SJSA1 (cell line): Measurements from ENCODE around the gene HADHB. TPM values are rescaled to one million over a fixed set of nuclear protein-coding genes. Genes with fewer than 3 reads are reported as not detected.
A peak's percentile ranks its signal among the peaks of the same experiment; 100 is the strongest.
"Not testable (repeated sequence)": the region's sequence is repeated elsewhere in the genome, so short reads cannot be mapped to it uniquely, and the experiment has no call there.

Experiments used
- DNase-seq, 2 experiments: peaks; one replicate each; pipeline ENCODE4 v3.0.0-alpha.2; 2015 to 2020; ENCODE audit warnings: low spot score in 2 of 2, low read depth in 1 of 2
- H3K27ac ChIP-seq: fragments of 250-450 bp; sonication (Bioruptor Pico); 2 replicates; pipeline ENCODE4 v1.5.1; 2020; ENCODE audit warnings: mild to moderate bottlenecking, moderate library complexity
- H3K27me3 ChIP-seq: fragments of 250-450 bp; sonication (Bioruptor Pico); replicated peaks from 2 replicates; pipeline ENCODE4 v1.5.1; 2020; ENCODE audit warnings: mild to moderate bottlenecking, moderate library complexity
- H3K36me3 ChIP-seq: fragments of 250-450 bp; sonication (Bioruptor Pico); 2 replicates; pipeline ENCODE4 v1.5.1; 2020; ENCODE audit warnings: mild to moderate bottlenecking
- H3K4me1 ChIP-seq: fragments of 250-450 bp; sonication (Bioruptor Pico); replicated peaks from 2 replicates; pipeline ENCODE4 v1.6.1; 2021; ENCODE audit warnings: mild to moderate bottlenecking
- H3K4me3 ChIP-seq: fragments of 250-450 bp; sonication (Bioruptor Pico); 2 replicates; pipeline ENCODE4 v1.5.1; 2020; ENCODE audit warnings: mild to moderate bottlenecking
- H3K9me3 ChIP-seq: fragments of 250-450 bp; sonication (Bioruptor Pico); replicated peaks from 2 replicates; pipeline ENCODE4 v1.5.1; 2020; ENCODE audit warnings: mild to moderate bottlenecking
- total RNA-seq: library from RNA; depleted of rRNA; stranded (reverse); fragments of >200 nt; shearing (Covaris generic); gene quantifications from 2 replicates; pipeline ENCODE4 v1.2.3, GENCODE V29; 2014

HADHB gene
- total RNA-seq, 1 experiment from 2014 or later, result 74.3 TPM

- Histone ChIP-seq H3K4me1 (no peaks in the 10 kb centered on the region), H3K4me3 (no peak overlapping the region), H3K36me3 (no peaks in the 10 kb centered on the region), H3K27me3 (0 out of 2 replicates have a peak, but pooled peaks cover 5% of the 10 kb centered on the region), H3K27ac (no peak overlapping the region), H3K9me3 (no peaks in the 10 kb centered on the region)
- no peak for DNase-seq
Measured at GRCh38 chr2:26316041-26316440, 71.3 kb downstream of the HADHB start.

- no peak overlapping the region for H3K4me3 ChIP-seq
- DNase-seq, result no peak
- H3K27ac ChIP-seq, result no peak overlapping the region
- 0 out of 2 replicates have a peak, but pooled peaks cover 5% of the 10 kb centered on the region for H3K27me3 ChIP-seq
- H3K4me1 ChIP-seq, result no peaks in the 10 kb centered on the region
- no peaks in the 10 kb centered on the region for H3K9me3 ChIP-seq
- H3K36me3 ChIP-seq, result no peaks in the 10 kb centered on the region
Measured at GRCh38 chr2:26316845-26317244, 72.1 kb downstream of the HADHB start.

GRCh38 chr2:26317377-26318105 lies 72.8 kb downstream of the HADHB start:
- DNase-seq, result no peak
- Histone ChIP-seq H3K4me3 (no peak overlapping the region), H3K36me3 (no peaks in the 10 kb centered on the region), H3K27me3 (0 out of 2 replicates have a peak, but pooled peaks cover 5% of the 10 kb centered on the region), H3K9me3 (no peaks in the 10 kb centered on the region), H3K27ac (no peak overlapping the region), H3K4me1 (no peaks in the 10 kb centered on the region)

GRCh38 chr2:26318950-26319349 lies 74.2 kb downstream of the HADHB start:
- H3K9me3 ChIP-seq, result no peaks in the 10 kb centered on the region
- no peak overlapping the region for H3K27ac ChIP-seq
- no peak overlapping the region for H3K4me3 ChIP-seq

GRCh38 chr2:26324479-26324878 lies 79.7 kb downstream of the HADHB start:
- H3K27ac ChIP-seq, H3K4me1 ChIP-seq, H3K27me3 ChIP-seq, H3K4me3 ChIP-seq, H3K9me3 ChIP-seq, DNase-seq, H3K36me3 ChIP-seq: not testable (repeated sequence)

More at GRCh38 chr2:26318950-26319349, 74.2 kb downstream of the HADHB start:
- Histone ChIP-seq H3K27me3 (0 out of 2 replicates have a peak, but pooled peaks cover 5% of the 10 kb centered on the region), H3K4me1 (no peaks in the 10 kb centered on the region), H3K36me3 (no peaks in the 10 kb centered on the region)
- no peak for DNase-seq

- Histone ChIP-seq H3K36me3 (no peaks in the 10 kb centered on the region), H3K9me3 (no peaks in the 10 kb centered on the region), H3K27me3 (0 out of 2 replicates have a peak, but pooled peaks cover 5% of the 10 kb centered on the region), H3K4me3 (no peak overlapping the region), H3K4me1 (no peaks in the 10 kb centered on the region), H3K27ac (no peak overlapping the region)
- DNase-seq, result no peak
Measured at GRCh38 chr2:26324903-26325302, 80.2 kb downstream of the HADHB start.

- H3K9me3 ChIP-seq, result no peaks in the 10 kb centered on the region
- H3K4me1 ChIP-seq, result no peaks in the 10 kb centered on the region
- no peak overlapping the region for H3K27ac ChIP-seq
- H3K36me3 ChIP-seq, result no peaks in the 10 kb centered on the region
- no peak overlapping the region for H3K4me3 ChIP-seq
- no peaks in the 10 kb centered on the region for H3K27me3 ChIP-seq
- no peak for DNase-seq
Measured at GRCh38 chr2:26325851-26326250, 81.1 kb downstream of the HADHB start.

GRCh38 chr2:26326514-26326913 lies 81.8 kb downstream of the HADHB start:
- Histone ChIP-seq H3K9me3 (no peaks in the 10 kb centered on the region), H3K4me1 (no peaks in the 10 kb centered on the region), H3K27ac (no peak overlapping the region), H3K36me3 (no peaks in the 10 kb centered on the region), H3K4me3 (no peak overlapping the region), H3K27me3 (no peaks in the 10 kb centered on the region)
- DNase-seq, result no peak

- DNase-seq, result no peak
- Histone ChIP-seq H3K9me3 (no peaks in the 10 kb centered on the region), H3K27me3 (no peaks in the 10 kb centered on the region)
Measured at GRCh38 chr2:26327291-26328272, 82.8 kb downstream of the HADHB start.

GRCh38 chr2:26329083-26329482 lies 84.3 kb downstream of the HADHB start:
- H3K27ac ChIP-seq, H3K36me3 ChIP-seq, DNase-seq, H3K27me3 ChIP-seq, H3K4me3 ChIP-seq, H3K4me1 ChIP-seq, H3K9me3 ChIP-seq: not testable (repeated sequence)

More at GRCh38 chr2:26327291-26328272, 82.8 kb downstream of the HADHB start:
- no peaks in the 10 kb centered on the region for H3K36me3 ChIP-seq
- H3K4me3 ChIP-seq, result no peak overlapping the region
- H3K27ac ChIP-seq, result no peak overlapping the region
- H3K4me1 ChIP-seq, result no peaks in the 10 kb centered on the region

- no peak overlapping the region for H3K27ac ChIP-seq
- no peaks in the 10 kb centered on the region for H3K9me3 ChIP-seq
- no peaks in the 10 kb centered on the region for H3K36me3 ChIP-seq
- peak; percentile 58 to 70 for DNase-seq
- no peaks in the 10 kb centered on the region for H3K27me3 ChIP-seq
- no peaks in the 10 kb centered on the region for H3K4me1 ChIP-seq
- H3K4me3 ChIP-seq, result no peak overlapping the region
Measured at GRCh38 chr2:26330114-26330549, 85.4 kb downstream of the HADHB start.

GRCh38 chr2:26330604-26331003 lies 85.9 kb downstream of the HADHB start:
- H3K4me3 ChIP-seq, result no peak overlapping the region
- no peaks in the 10 kb centered on the region for H3K9me3 ChIP-seq
- no peaks in the 10 kb centered on the region for H3K4me1 ChIP-seq
- H3K27me3 ChIP-seq, result no peaks in the 10 kb centered on the region
- H3K27ac ChIP-seq, result no peak overlapping the region
- no peaks in the 10 kb centered on the region for H3K36me3 ChIP-seq
- no peak for DNase-seq

GRCh38 chr2:26331321-26331720 lies 86.6 kb downstream of the HADHB start:
- not testable (repeated sequence) for H3K27ac ChIP-seq, H3K9me3 ChIP-seq, H3K27me3 ChIP-seq, DNase-seq, H3K4me3 ChIP-seq, H3K36me3 ChIP-seq, H3K4me1 ChIP-seq

GRCh38 chr2:26333293-26333692 lies 88.6 kb downstream of the HADHB start:
- no peak overlapping the region for H3K27ac ChIP-seq
- no peaks in the 10 kb centered on the region for H3K27me3 ChIP-seq
- H3K9me3 ChIP-seq, result no peaks in the 10 kb centered on the region
- no peak for DNase-seq
- no peak overlapping the region for H3K4me3 ChIP-seq
- H3K4me1 ChIP-seq, result no peaks in the 10 kb centered on the region
- no peaks in the 10 kb centered on the region for H3K36me3 ChIP-seq
